IPS-20b (cell line): ENCODE results near the gene KDM4C.

Experiments
- H3K27ac ChIP-seq: one replicate; pipeline ENCODE4 v1.5.1; 2013; ENCODE audit warnings: low read length
- H3K27me3 ChIP-seq: 2 replicates; pipeline ENCODE4 v1.6.1; 2013; ENCODE audit warnings: mild to moderate bottlenecking, low read length, inconsistent platforms; ENCODE audit not compliant: insufficient read depth
- H3K36me3 ChIP-seq: 2 replicates; pipeline ENCODE4 v1.6.1; 2013; ENCODE audit warnings: low read depth, mild to moderate bottlenecking, inconsistent platforms, low read length, moderate library complexity; ENCODE audit not compliant: insufficient read depth
- H3K4me1 ChIP-seq: 2 replicates; pipeline ENCODE4 v1.6.1; 2013; ENCODE audit warnings: mild to moderate bottlenecking, control low read depth, inconsistent platforms, low read length, moderate library complexity; ENCODE audit not compliant: insufficient read depth
- H3K4me3 ChIP-seq: 2 replicates; pipeline ENCODE4 v1.5.1; 2013; ENCODE audit warnings: mild to moderate bottlenecking, low read length, inconsistent platforms
- H3K9ac ChIP-seq: 2 replicates; pipeline ENCODE4 v1.6.1; 2013; ENCODE audit warnings: low read depth, mild to moderate bottlenecking, inconsistent platforms, low read length, moderate library complexity
- H3K9me3 ChIP-seq: 2 replicates; pipeline ENCODE4 v1.6.1; 2013; ENCODE audit warnings: mild to moderate bottlenecking, low read depth, low read length, inconsistent platforms; ENCODE audit not compliant: insufficient read depth

Gene KDM4C

GRCh38 chr9:6961845-6962522 is 204.2 kb downstream of the KDM4C start:
- no peak overlapping the region for H3K4me3 ChIP-seq
- H3K27me3 ChIP-seq, result no peaks in the 10 kb centered on the region
- no peaks in the 10 kb centered on the region for H3K9me3 ChIP-seq
- H3K36me3 ChIP-seq, result no peaks in the 10 kb centered on the region
- H3K9ac ChIP-seq, result no peak overlapping the region
- H3K4me1 ChIP-seq, result no peaks in the 10 kb centered on the region
- no peak overlapping the region for H3K27ac ChIP-seq

GRCh38 chr9:6965566-6965965 is 207.8 kb downstream of the KDM4C start:
- H3K4me1 ChIP-seq, result no peaks in the 10 kb centered on the region
- H3K9me3 ChIP-seq, result no peaks in the 10 kb centered on the region
- no peaks in the 10 kb centered on the region for H3K36me3 ChIP-seq
- no peak overlapping the region for H3K27ac ChIP-seq
- H3K9ac ChIP-seq, result no peak overlapping the region
- H3K27me3 ChIP-seq, result no peaks in the 10 kb centered on the region
- no peak overlapping the region for H3K4me3 ChIP-seq

GRCh38 chr9:6968271-6968670 is 210.5 kb downstream of the KDM4C start:
- no peak overlapping the region for H3K9ac ChIP-seq
- no peaks in the 10 kb centered on the region for H3K4me1 ChIP-seq
- H3K27me3 ChIP-seq, result no peaks in the 10 kb centered on the region
- no peaks in the 10 kb centered on the region for H3K9me3 ChIP-seq
- H3K4me3 ChIP-seq, result no peak overlapping the region
- H3K27ac ChIP-seq, result no peak overlapping the region
- no peaks in the 10 kb centered on the region for H3K36me3 ChIP-seq

- Histone ChIP-seq H3K4me1 (no peaks in the 10 kb centered on the region), H3K27ac (no peak overlapping the region), H3K36me3 (no peaks in the 10 kb centered on the region), H3K9me3 (no peaks in the 10 kb centered on the region), H3K27me3 (no peaks in the 10 kb centered on the region), H3K9ac (no peak overlapping the region), H3K4me3 (no peak overlapping the region)
Measured at GRCh38 chr9:6969805-6970204, 212.0 kb downstream of the KDM4C start.

- Histone ChIP-seq H3K4me1 (no peaks in the 10 kb centered on the region), H3K9ac (no peak overlapping the region), H3K9me3 (no peaks in the 10 kb centered on the region), H3K4me3 (no peak overlapping the region), H3K36me3 (no peaks in the 10 kb centered on the region), H3K27ac (no peak overlapping the region), H3K27me3 (no peaks in the 10 kb centered on the region)
Measured at GRCh38 chr9:6973089-6973488, 215.3 kb downstream of the KDM4C start.

- H3K4me3 ChIP-seq, result no peak overlapping the region
- no peaks in the 10 kb centered on the region for H3K9me3 ChIP-seq
- H3K27ac ChIP-seq, result no peak overlapping the region
- H3K4me1 ChIP-seq, result no peaks in the 10 kb centered on the region
- H3K27me3 ChIP-seq, result no peaks in the 10 kb centered on the region
- H3K9ac ChIP-seq, result no peak overlapping the region
- no peaks in the 10 kb centered on the region for H3K36me3 ChIP-seq
Measured at GRCh38 chr9:6973762-6974161, 216.0 kb downstream of the KDM4C start.

GRCh38 chr9:6975198-6975597 is 217.4 kb downstream of the KDM4C start:
- Histone ChIP-seq H3K9ac (no peak overlapping the region), H3K4me3 (no peak overlapping the region), H3K27me3 (no peaks in the 10 kb centered on the region), H3K9me3 (no peaks in the 10 kb centered on the region), H3K4me1 (no peaks in the 10 kb centered on the region), H3K36me3 (no peaks in the 10 kb centered on the region), H3K27ac (no peak overlapping the region)

GRCh38 chr9:6977761-6978160 is 220.0 kb downstream of the KDM4C start:
- Histone ChIP-seq H3K36me3 (peaks cover 5% of the 10 kb centered on the region; the same call in 1 of the 2 replicates), H3K27me3 (no peaks in the 10 kb centered on the region), H3K4me3 (no peak overlapping the region), H3K27ac (no peak overlapping the region), H3K4me1 (no peaks in the 10 kb centered on the region), H3K9ac (no peak overlapping the region), H3K9me3 (no peaks in the 10 kb centered on the region)

GRCh38 chr9:6978591-6978990 is 220.8 kb downstream of the KDM4C start:
- Histone ChIP-seq H3K4me3 (no peak overlapping the region), H3K27me3 (no peaks in the 10 kb centered on the region), H3K27ac (no peak overlapping the region), H3K9me3 (no peaks in the 10 kb centered on the region), H3K9ac (no peak overlapping the region), H3K4me1 (no peaks in the 10 kb centered on the region), H3K36me3 (peaks cover 8% of the 10 kb centered on the region; the same call in 1 of the 2 replicates)

- H3K4me3 ChIP-seq, result no peak overlapping the region
- peaks cover 22% of the 10 kb centered on the region for H3K36me3 ChIP-seq
- no peaks in the 10 kb centered on the region for H3K27me3 ChIP-seq
- H3K9me3 ChIP-seq, result no peaks in the 10 kb centered on the region
- H3K9ac ChIP-seq, result no peak overlapping the region
- H3K27ac ChIP-seq, result no peak overlapping the region
- H3K4me1 ChIP-seq, result peaks cover 12% of the 10 kb centered on the region; the same call in 1 of the 2 replicates
Measured at GRCh38 chr9:6984941-6985578, 227.3 kb downstream of the KDM4C start.

GRCh38 chr9:6986141-6986815 is 228.5 kb downstream of the KDM4C start:
- Histone ChIP-seq H3K4me3 (no peak overlapping the region), H3K9me3 (no peaks in the 10 kb centered on the region), H3K4me1 (peaks cover 12% of the 10 kb centered on the region; the same call in 1 of the 2 replicates), H3K36me3 (peaks cover 22% of the 10 kb centered on the region), H3K27me3 (no peaks in the 10 kb centered on the region), H3K27ac (no peak overlapping the region), H3K9ac (no peak overlapping the region)

- Histone ChIP-seq H3K4me1 (peaks cover 12% of the 10 kb centered on the region; the same call in 1 of the 2 replicates), H3K27ac (no peak overlapping the region), H3K27me3 (no peaks in the 10 kb centered on the region), H3K9ac (no peak overlapping the region), H3K9me3 (no peaks in the 10 kb centered on the region), H3K36me3 (peaks cover 21% of the 10 kb centered on the region), H3K4me3 (no peak overlapping the region)
Measured at GRCh38 chr9:6987381-6987780, 229.6 kb downstream of the KDM4C start.
